ENCODE data around the gene TM9SF1.

TM9SF1 gene

GRCh38 chr14:24155100-24155499 is 40.1 kb downstream of the TM9SF1 start:
- DNase-seq (ENCODE audit: low read depth) = no peak
- no peak for TF ChIP-seq CTCF (IDR thresholded peaks at IDR 0.05; ENCODE audit: low read length, missing control alignments)
- no peak overlapping the region for H3K4me3 ChIP-seq (replicated peaks; ENCODE audit: low read depth, low read length)

GRCh38 chr14:24151404-24152080 is 43.7 kb downstream of the TM9SF1 start:
- no peak for DNase-seq (ENCODE audit: low read depth)
- TF ChIP-seq CTCF (IDR thresholded peaks at IDR 0.05; ENCODE audit: low read length, missing control alignments) = no peak
- no peak overlapping the region for H3K4me3 ChIP-seq (replicated peaks; ENCODE audit: low read depth, low read length)

GRCh38 chr14:24150993-24151392 is 44.2 kb downstream of the TM9SF1 start:
- DNase-seq (ENCODE audit: low read depth) = no peak
- H3K4me3 ChIP-seq (replicated peaks; ENCODE audit: low read depth, low read length) = no peak overlapping the region
- TF ChIP-seq CTCF (IDR thresholded peaks at IDR 0.05; ENCODE audit: low read length, missing control alignments) = no peak

- no peak overlapping the region for H3K4me3 ChIP-seq (replicated peaks; ENCODE audit: low read depth, low read length)
- no peak for DNase-seq (ENCODE audit: low read depth)
- TF ChIP-seq CTCF (IDR thresholded peaks at IDR 0.05; ENCODE audit: low read length, missing control alignments) = no peak
Observed at GRCh38 chr14:24150567-24150966, 44.7 kb downstream of the TM9SF1 start.

GRCh38 chr14:24150061-24150460 is 45.2 kb downstream of the TM9SF1 start:
- no peak overlapping the region for H3K4me3 ChIP-seq (replicated peaks; ENCODE audit: low read depth, low read length)
- TF ChIP-seq CTCF (IDR thresholded peaks at IDR 0.05; ENCODE audit: low read length, missing control alignments) = no peak

GRCh38 chr14:24149302-24149969 is 45.8 kb downstream of the TM9SF1 start:
- H3K4me3 ChIP-seq (replicated peaks; ENCODE audit: low read depth, low read length) = no peak overlapping the region
- DNase-seq (ENCODE audit: low read depth) = no peak
- no peak for TF ChIP-seq CTCF (IDR thresholded peaks at IDR 0.05; ENCODE audit: low read length, missing control alignments)

More at GRCh38 chr14:24150061-24150460, 45.2 kb downstream of the TM9SF1 start:
- DNase-seq (ENCODE audit: low read depth) = no peak

Measured in fibroblast of pulmonary artery (primary cell).